ENCODE measurements around the gene OPA3. TPM values are rescaled to one million over a fixed set of nuclear protein-coding genes. Genes with fewer than 3 reads are reported as not detected.

Gene OPA3
- total RNA-seq (10 to 100 TPM in 1 of 5 donors, 1 to 10 TPM in 3, under 1 TPM in 1; under 0.01 to 27.5 (median 3.7) TPM), polyA plus RNA-seq (1 to 10 TPM; 2.9 to 5.5 (median 4.9) TPM)
- long read RNA-seq, donor 1, full-length matches to known transcripts = 2 of 2 reads
- long read RNA-seq, donor 1, partial matches to known transcripts = 0 of 2 reads
- long read RNA-seq, donor 1, other reads (novel, unspliced or antisense) = 0 of 2 reads
- long read RNA-seq, donor 2, full-length matches to known transcripts = 1 of 1 reads
- long read RNA-seq, donor 2, partial matches to known transcripts = 0 of 1 reads
- long read RNA-seq, donor 2, other reads (novel, unspliced or antisense) = 0 of 1 reads
- long read RNA-seq, donor 3, full-length matches to known transcripts = 1 of 1 reads
- long read RNA-seq, donor 3, partial matches to known transcripts = 0 of 1 reads
- long read RNA-seq, donor 3, other reads (novel, unspliced or antisense) = 0 of 1 reads
- long read RNA-seq, donor 4 = 0 reads
- long read RNA-seq, donor 5, full-length matches to known transcripts = 7 of 7 reads
- long read RNA-seq, donor 5, partial matches to known transcripts = 0 of 7 reads
- long read RNA-seq, donor 5, other reads (novel, unspliced or antisense) = 0 of 7 reads
- long read RNA-seq, donor 6, full-length matches to known transcripts = 5 of 5 reads
- long read RNA-seq, donor 6, partial matches to known transcripts = 0 of 5 reads
- long read RNA-seq, donor 6, other reads (novel, unspliced or antisense) = 0 of 5 reads
- long read RNA-seq, donor 7, full-length matches to known transcripts = 3 of 3 reads
- long read RNA-seq, donor 7, partial matches to known transcripts = 0 of 3 reads
- long read RNA-seq, donor 7, other reads (novel, unspliced or antisense) = 0 of 3 reads
- long read RNA-seq, donor 8, full-length matches to known transcripts = 6 of 6 reads
- long read RNA-seq, donor 8, partial matches to known transcripts = 0 of 6 reads
- long read RNA-seq, donor 8, other reads (novel, unspliced or antisense) = 0 of 6 reads
- long read RNA-seq, donor 9, full-length matches to known transcripts = 2 of 2 reads
- long read RNA-seq, donor 9, partial matches to known transcripts = 0 of 2 reads
- long read RNA-seq, donor 9, other reads (novel, unspliced or antisense) = 0 of 2 reads
- long read RNA-seq, donor 10 = 0 reads

DNA sequence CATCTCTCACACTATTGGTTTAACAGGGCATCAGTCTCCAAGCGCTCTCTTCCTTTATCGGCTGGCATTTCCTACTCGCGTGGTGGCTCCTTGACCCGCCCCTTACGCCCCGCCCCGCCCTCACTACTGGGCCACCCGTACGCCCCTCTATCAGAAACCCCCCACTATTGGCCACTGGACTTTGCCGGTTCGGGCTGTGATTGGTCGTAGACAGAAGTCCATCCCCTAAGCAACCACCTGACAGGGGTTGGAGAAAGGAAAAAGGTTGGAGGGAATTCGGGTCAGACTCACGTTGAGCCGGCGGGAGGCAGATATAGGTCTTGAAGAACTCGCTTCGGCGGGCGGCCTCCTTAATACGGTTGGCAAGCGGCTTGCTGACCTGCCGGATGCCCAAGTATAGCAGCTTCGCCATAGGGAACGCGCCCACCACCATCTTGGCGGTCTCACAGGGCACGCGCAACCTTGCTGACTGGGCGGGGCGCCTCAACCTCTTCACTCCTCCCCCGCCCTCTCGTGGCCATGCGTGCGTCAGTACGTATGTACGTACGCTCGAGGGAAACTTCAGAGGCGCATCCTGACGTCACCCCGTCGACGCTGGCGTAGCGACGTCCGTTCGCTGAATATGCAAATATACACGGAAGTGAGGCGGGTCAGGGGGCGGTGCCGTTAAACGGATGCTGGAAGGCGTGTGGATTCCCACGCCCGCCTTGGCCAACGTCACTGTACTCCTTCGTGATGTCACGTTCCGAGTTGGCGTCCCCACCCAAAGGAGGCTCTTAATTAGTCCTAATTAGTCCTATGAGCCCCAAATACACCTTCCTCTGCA lies at the start of gene OPA3:
TSS of gene OPA3 (minus strand) at position 471 of the 826 bp plus-strand sequence. CDS start at position 433, 38 bp downstream.
- intact Hi-C loops (cut with DNase I; ENCODE audit: low total_unique reads) = no loop called here
- Histone ChIP-seq H3K4me1 (peaks cover 5 to 19% (median 16%) of the 10 kb centered on the region in 4 donors), H3K9me3 (no peaks in the 10 kb centered on the region), H3K27me3 (no peaks in the 10 kb centered on the region), H3K36me3 (no peaks in the 10 kb centered on the region), H3K27ac (peak within 1 kb of the TSS; percentile 92 to 99 (median 98)), H3K4me3 (peak within 1 kb of the TSS; percentile 52 to 76 (median 62))
- peak; percentile 100 for DNase-seq
- TF ChIP-seq EP300 (IDR thresholded peaks at IDR 0.05) = peak; percentile 85
- TF ChIP-seq POLR2AphosphoS5 (IDR thresholded peaks at IDR 0.05) = peak; percentile 83 to 93 (median 92)
- TF ChIP-seq POLR2A (IDR thresholded peaks at IDR 0.05) = peak in 1 of 4 donors; percentile 31
- TF ChIP-seq, protein P1, sequence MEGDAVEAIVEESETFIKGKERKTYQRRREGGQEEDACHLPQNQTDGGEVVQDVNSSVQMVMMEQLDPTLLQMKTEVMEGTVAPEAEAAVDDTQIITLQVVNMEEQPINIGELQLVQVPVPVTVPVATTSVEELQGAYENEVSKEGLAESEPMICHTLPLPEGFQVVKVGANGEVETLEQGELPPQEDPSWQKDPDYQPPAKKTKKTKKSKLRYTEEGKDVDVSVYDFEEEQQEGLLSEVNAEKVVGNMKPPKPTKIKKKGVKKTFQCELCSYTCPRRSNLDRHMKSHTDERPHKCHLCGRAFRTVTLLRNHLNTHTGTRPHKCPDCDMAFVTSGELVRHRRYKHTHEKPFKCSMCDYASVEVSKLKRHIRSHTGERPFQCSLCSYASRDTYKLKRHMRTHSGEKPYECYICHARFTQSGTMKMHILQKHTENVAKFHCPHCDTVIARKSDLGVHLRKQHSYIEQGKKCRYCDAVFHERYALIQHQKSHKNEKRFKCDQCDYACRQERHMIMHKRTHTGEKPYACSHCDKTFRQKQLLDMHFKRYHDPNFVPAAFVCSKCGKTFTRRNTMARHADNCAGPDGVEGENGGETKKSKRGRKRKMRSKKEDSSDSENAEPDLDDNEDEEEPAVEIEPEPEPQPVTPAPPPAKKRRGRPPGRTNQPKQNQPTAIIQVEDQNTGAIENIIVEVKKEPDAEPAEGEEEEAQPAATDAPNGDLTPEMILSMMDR (IDR thresholded peaks at IDR 0.05) = peak in 2 of 7 experiments; percentile 32 to 38
- 0% methylated on average over 54 to 63 of the region's 63 CpGs for WGBS, 5 donors

DNA sequence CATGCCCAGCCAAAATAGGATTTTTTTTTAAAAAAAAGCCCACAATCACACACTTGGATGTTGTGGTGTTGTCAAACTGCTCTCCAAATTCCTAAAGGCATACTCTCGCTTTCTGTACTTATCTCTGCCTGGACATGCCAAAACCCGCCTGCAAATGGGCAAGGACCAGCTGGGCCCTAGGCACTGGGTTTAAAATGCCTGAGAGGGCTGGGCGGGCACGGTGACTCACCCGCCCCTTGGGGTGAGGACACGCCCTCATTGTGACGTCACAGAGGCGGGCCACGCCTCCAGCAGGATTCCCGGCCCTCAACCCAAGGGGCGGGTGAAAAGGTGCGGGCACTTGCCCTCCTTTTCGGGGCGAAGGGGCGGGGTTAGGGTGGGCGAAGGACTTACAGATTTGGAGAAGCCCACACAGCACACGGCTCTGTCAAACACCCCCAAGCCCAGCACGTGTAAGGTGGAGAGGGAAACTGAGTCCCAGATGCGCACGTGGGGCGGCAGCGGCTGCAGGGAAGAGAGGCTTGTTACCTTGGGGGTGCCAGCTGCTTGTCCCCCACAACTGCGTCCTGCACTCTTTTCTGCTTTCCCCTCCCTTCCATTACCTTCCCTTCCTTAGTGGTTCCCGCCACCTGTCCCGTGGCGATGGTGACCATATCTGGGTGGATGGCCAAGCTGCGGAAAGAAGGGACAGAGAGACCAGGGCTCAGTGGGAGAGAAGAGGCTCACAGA lies 48.0 kb upstream of the OPA3 start:
- 45 to 52% (median 47%) methylated on average over 23 to 27 of the region's 27 CpGs for WGBS, 5 donors
- Histone ChIP-seq H3K9me3 (no peaks in the 10 kb centered on the region), H3K27me3 (no peaks in the 10 kb centered on the region), H3K4me3 (no peak overlapping the region), H3K36me3 (peaks cover 13 to 27% (median 25%) of the 10 kb centered on the region in 4 donors), H3K27ac (peak overlapping the region in 3 of 5 donors; percentile 14 to 50 (median 20)), H3K4me1 (peaks cover 0 to 15% (median 11%) of the 10 kb centered on the region in 4 donors)
- DNase-seq = peak; percentile 79 to 89
- intact Hi-C loops (cut with DNase I; ENCODE audit: low total_unique reads) = no loop called here
- TF ChIP-seq, protein P1 (IDR thresholded peaks at IDR 0.05) = no peak
- TF ChIP-seq POLR2A (IDR thresholded peaks at IDR 0.05) (no peak), POLR2AphosphoS5 (IDR thresholded peaks at IDR 0.05) (peak in 1 of 3 donors; percentile 58), EP300 (IDR thresholded peaks at IDR 0.05) (no peak)

DNA sequence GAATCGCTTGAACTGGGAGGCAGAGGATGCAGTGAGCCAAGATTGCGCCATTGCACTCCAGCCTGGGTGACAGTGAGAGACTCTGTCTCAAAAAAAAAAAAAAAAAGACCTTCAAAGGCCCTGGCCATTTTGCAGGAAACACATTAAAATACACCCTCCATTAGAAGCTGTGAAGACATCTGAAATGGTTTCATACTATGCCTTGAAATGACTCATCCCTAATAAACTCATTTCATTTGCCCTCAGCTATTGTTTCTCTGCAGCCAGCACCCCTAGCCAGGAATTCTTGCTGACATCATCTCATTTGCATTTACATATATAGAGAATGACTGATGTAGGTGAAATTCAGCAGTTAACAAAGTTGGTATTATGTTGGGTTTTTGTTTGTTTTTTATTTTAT lies 45.9 kb upstream of the OPA3 start:
- no peaks in the 10 kb centered on the region for H3K9me3 ChIP-seq
- no peaks in the 10 kb centered on the region for H3K27me3 ChIP-seq
- intact Hi-C loops (cut with DNase I; ENCODE audit: low total_unique reads) = no loop called here
- whole genome bisulfite sequencing, 5 donors = 87 to 100% (median 91%) methylated on average over 2 of the region's 2 CpGs
- no peak overlapping the region for H3K27ac ChIP-seq
- H3K4me1 ChIP-seq = peaks cover 0 to 13% (median 8%) of the 10 kb centered on the region in 4 donors
- no peak overlapping the region for H3K4me3 ChIP-seq
- DNase-seq = no peak
- H3K36me3 ChIP-seq = peaks cover 17 to 49% (median 47%) of the 10 kb centered on the region in 4 donors
- TF ChIP-seq POLR2A (IDR thresholded peaks at IDR 0.05) (no peak), EP300 (IDR thresholded peaks at IDR 0.05) (no peak)
- TF ChIP-seq, protein P1 (IDR thresholded peaks at IDR 0.05) = no peak

Data from stomach (tissue), 19 donors.